IMR-90 (cell line): ENCODE measurements around the gene AARSD1. TPM values are rescaled to one million over a fixed set of nuclear protein-coding genes. Genes with fewer than 3 reads are reported as not detected.

ENCODE experiments used
- ATAC-seq: fragments of 200-7000 bp; cut with Tn5 transposase; 2 replicates; pipeline ENCODE4 v1.9.1; 2020; ENCODE audit warnings: low read depth, mild to moderate bottlenecking, moderate library complexity
- BruUV-seq: library from RNA; stranded (reverse); fragments of 400-500 nt; replicated peaks from 2 replicates; lab custom pipeline; 2021; lab: Mats Ljungman, UMichigan
- CTCF ChIA-PET: fragments of 300-600 bp; formaldehyde crosslinking; extraction: SDS; loops from one replicate; lab custom pipeline; 2021; ENCODE audit warnings: antibody characterized with exemption; lab: Yijun Ruan, JAX
- POLR2A ChIA-PET: fragments of 300-600 bp; sonication (Branson Sonifier 250); formaldehyde crosslinking; loops from one replicate; lab custom pipeline; 2022; ENCODE audit warnings: antibody characterized with exemption; ENCODE audit not compliant: unreplicated experiment; lab: Charles Lee
- DNase-seq: peaks from one replicate; pipeline ENCODE4 v3.0.0; 2013
- H2AFZ ChIP-seq: replicated peaks from 2 replicates; pipeline ENCODE3; 2013; ENCODE audit warnings: low read length, mild to moderate bottlenecking; ENCODE audit not compliant: poor library complexity
- H2AK5ac ChIP-seq: 2 replicates; pipeline ENCODE4 v1.6.1; 2013; ENCODE audit warnings: low read depth, low read length, inconsistent platforms
- H2AK9ac ChIP-seq: replicated peaks from 2 replicates; pipeline ENCODE3; 2013; ENCODE audit warnings: mild to moderate bottlenecking, low read depth, low read length, moderate library complexity; ENCODE audit not compliant: poor library complexity
- H2BK120ac ChIP-seq: 2 replicates; pipeline ENCODE4 v1.6.1; 2013; ENCODE audit warnings: low read depth, low read length, inconsistent platforms
- H2BK15ac ChIP-seq: 3 replicates; pipeline ENCODE4 v1.6.1; 2013; ENCODE audit warnings: low read depth, low read length, inconsistent platforms
- H2BK20ac ChIP-seq: 2 replicates; pipeline ENCODE4 v1.6.1; 2013; ENCODE audit warnings: low read depth, mild to moderate bottlenecking, inconsistent platforms, low read length, moderate library complexity
- H2BK5ac ChIP-seq: 2 replicates; pipeline ENCODE4 v1.6.1; 2013; ENCODE audit warnings: mild to moderate bottlenecking, low read depth, low read length, inconsistent platforms; ENCODE audit not compliant: poor library complexity, severe bottlenecking
- H3K14ac ChIP-seq: replicated peaks from 2 replicates; pipeline ENCODE4 v1.6.1; 2013; ENCODE audit warnings: low read depth, low read length, inconsistent platforms
- H3K18ac ChIP-seq: 2 replicates; pipeline ENCODE4 v1.6.1; 2013; ENCODE audit warnings: low read depth, low read length, control low read depth
- H3K23ac ChIP-seq: 2 replicates; pipeline ENCODE4 v1.6.1; 2013; ENCODE audit warnings: low read depth, low read length, inconsistent platforms
- H3K27ac ChIP-seq: 2 replicates; pipeline ENCODE4 v1.5.1; 2013; ENCODE audit warnings: mild to moderate bottlenecking, control low read depth, low read length; ENCODE audit not compliant: insufficient read depth
- H3K27me3 ChIP-seq: 2 replicates; pipeline ENCODE4 v1.6.1; 2013; ENCODE audit warnings: low read length; ENCODE audit not compliant: control insufficient read depth, insufficient read depth
- H3K36me3 ChIP-seq: 2 replicates; pipeline ENCODE4 v1.6.1; 2013; ENCODE audit warnings: low read length, mixed read lengths; ENCODE audit not compliant: control insufficient read depth, insufficient read depth
- H3K4ac ChIP-seq: 2 replicates; pipeline ENCODE4 v1.6.1; 2013; ENCODE audit warnings: low read depth, low read length, inconsistent platforms
- H3K4me1 ChIP-seq: 2 replicates; pipeline ENCODE4 v1.6.1; 2013; ENCODE audit warnings: low read length, mixed read lengths; ENCODE audit not compliant: control insufficient read depth, insufficient read depth
- H3K4me2 ChIP-seq: 2 replicates; pipeline ENCODE4 v1.6.1; 2013; ENCODE audit warnings: low read depth, mild to moderate bottlenecking, control low read depth, low read length, moderate library complexity
- H3K4me3 ChIP-seq: 2 replicates; pipeline ENCODE4 v1.5.1; 2013; ENCODE audit warnings: low read depth, mild to moderate bottlenecking, control low read depth, low read length, moderate library complexity; ENCODE audit not compliant: insufficient read depth
- H3K56ac ChIP-seq: 2 replicates; pipeline ENCODE4 v1.6.1; 2013; ENCODE audit warnings: low read length, inconsistent platforms; ENCODE audit not compliant: insufficient read depth; ENCODE audit errors: extremely low read depth
- H3K79me1 ChIP-seq, 2 experiments: 2 replicates each; pipeline ENCODE4 v1.6.1; 2013; ENCODE audit warnings: low read length in 2 of 2, inconsistent platforms in 1 of 2, low read depth in 1 of 2
- H3K9ac ChIP-seq: 2 replicates; pipeline ENCODE4 v1.6.1; 2013; ENCODE audit warnings: low read depth, low read length, control low read depth
- H3K9me1 ChIP-seq: 2 replicates; pipeline ENCODE4 v1.6.1; 2013; ENCODE audit warnings: low read length, inconsistent platforms; ENCODE audit not compliant: insufficient read depth
- H3K9me3 ChIP-seq: 2 replicates; pipeline ENCODE4 v1.6.1; 2013; ENCODE audit warnings: low read length; ENCODE audit not compliant: control insufficient read depth, insufficient read depth
- H4K20me1 ChIP-seq: 2 replicates; pipeline ENCODE4 v1.6.1; 2013; ENCODE audit warnings: low read length, inconsistent platforms; ENCODE audit not compliant: insufficient read depth
- H4K5ac ChIP-seq: 2 replicates; pipeline ENCODE4 v1.6.1; 2013; ENCODE audit warnings: mild to moderate bottlenecking, low read depth, low read length, control low read depth
- H4K8ac ChIP-seq, 2 experiments: 2 replicates each; pipeline ENCODE4 v1.6.1; 2013; ENCODE audit warnings: low read depth in 2 of 2, low read length in 2 of 2, control low read depth in 1 of 2, inconsistent platforms in 1 of 2
- H4K91ac ChIP-seq: 2 replicates; pipeline ENCODE4 v1.6.1; 2013; ENCODE audit warnings: low read depth, low read length, inconsistent platforms; ENCODE audit not compliant: insufficient read depth
- BHLHE40 ChIP-seq: fragments of 150-350 bp; IDR thresholded peaks from 2 replicates; pipeline ENCODE4 v1.6.1; 2016; ENCODE audit warnings: mild to moderate bottlenecking, low read depth, low read length
- CEBPB ChIP-seq: IDR thresholded peaks from 2 replicates; pipeline ENCODE4 v1.6.1; 2012; ENCODE audit warnings: low read depth, low read length, improper control_type of control experiment
- CHD1 ChIP-seq: IDR thresholded peaks from 2 replicates; pipeline ENCODE4 v1.6.1; 2012; ENCODE audit warnings: low read depth, low read length, improper control_type of control experiment
- CTCF ChIP-seq: conservative IDR thresholded peaks from 2 replicates; pipeline ENCODE4 v1.5.1; 2012; ENCODE audit warnings: mild to moderate bottlenecking, low read depth, low read length, improper control_type of control experiment
- ELK1 ChIP-seq: fragments of 150-350 bp; IDR thresholded peaks from 2 replicates; pipeline ENCODE4 v1.6.1; 2016; ENCODE audit warnings: low read depth, mild to moderate bottlenecking, low read length, moderate library complexity, borderline replicate concordance
- FOS ChIP-seq: fragments of 150-350 bp; IDR thresholded peaks from 2 replicates; pipeline ENCODE4 v1.6.1; 2016; ENCODE audit warnings: low read depth, low read length
- MAFK ChIP-seq: IDR thresholded peaks from 2 replicates; pipeline ENCODE4 v1.6.1; 2012; ENCODE audit warnings: low read depth, low read length, improper control_type of control experiment
- MAZ ChIP-seq: IDR thresholded peaks from 2 replicates; pipeline ENCODE4 v1.6.1; 2012; ENCODE audit warnings: low read depth, mild to moderate bottlenecking, low read length, improper control_type of control experiment, moderate library complexity, borderline replicate concordance
- MXI1 ChIP-seq: IDR thresholded peaks from 2 replicates; pipeline ENCODE4 v1.6.1; 2012; ENCODE audit warnings: low read depth, mild to moderate bottlenecking, low read length, moderate library complexity, borderline replicate concordance
- NFE2L2 ChIP-seq: fragments of 150-350 bp; IDR thresholded peaks from 2 replicates; pipeline ENCODE4 v1.6.1; 2016; ENCODE audit warnings: low read depth, mild to moderate bottlenecking, low read length
- RAD21 ChIP-seq: IDR thresholded peaks from 2 replicates; pipeline ENCODE4 v1.6.1; 2012; ENCODE audit warnings: low read length, improper control_type of control experiment
- RCOR1 ChIP-seq: IDR thresholded peaks from 2 replicates; pipeline ENCODE4 v1.6.1; 2012; ENCODE audit warnings: mild to moderate bottlenecking, low read length, improper control_type of control experiment; ENCODE audit not compliant: insufficient replicate concordance
- SMC3 ChIP-seq: fragments of 150-350 bp; IDR thresholded peaks from 2 replicates; pipeline ENCODE4 v1.6.1; 2016; ENCODE audit warnings: low read depth, mild to moderate bottlenecking, antibody characterized with exemption, low read length, moderate library complexity
- WGBS, 2 experiments: methylation state at CpG; one replicate each; pipeline versions ENCODE4 v1.1.5 to v1.1.7; 2013; ENCODE audit warnings: missing lambda C conversion rate in 2 of 2; ENCODE audit not compliant: insufficient read length in 1 of 2; ENCODE audit errors: extremely low coverage in 2 of 2; 5-methylcytosine and 5-hydroxymethylcytosine counted together
- dilution Hi-C: fragments of 300-500 bp; cut with HindIII; formaldehyde crosslinking; loops from one replicate; pipeline ENCODE4 v1.14.3; 2018; ENCODE audit warnings: low sequenced_read_pairs; ENCODE audit not compliant: unreplicated experiment
- in situ Hi-C: fragments of 300-500 bp; cut with MboI; formaldehyde crosslinking; loops from 3 replicates; pipeline ENCODE4 v1.14.3; 2019; ENCODE audit warnings: low sequenced_read_pairs, inconsistent platforms, mixed read lengths
- intact Hi-C: fragments of 100-400 bp; cut with micrococcal nuclease; formaldehyde crosslinking; loops from 2 replicates; pipeline ENCODE4 v1.10.0; 2022
- polyA plus RNA-seq, 3 experiments: library from polyadenylated mRNA; depleted of rRNA; stranded (reverse); fragments of >200 nt; gene quantifications; 2 replicates each; pipeline ENCODE4 v1.2.3, GENCODE V29; 2012; ENCODE audit warnings: low replicate concordance in 1 of 3
- total RNA-seq: library from RNA; depleted of rRNA; stranded (reverse); fragments of >200 nt; gene quantifications from 2 replicates; pipeline ENCODE4 v1.2.3, GENCODE V29; 2012

Gene AARSD1
- total and polyA plus RNA-seq, 2 of the 4 experiments (the other 2 are of a cell fraction), result 55.0 to 58.9 TPM

GRCh38 chr17:42946812-42947211 is 17.4 kb downstream of the AARSD1 start:
- 0 out of 2 replicates have a peak, but pooled peaks cover 7% of the 10 kb centered on the region for H3K9me1 ChIP-seq
- no peak overlapping the region for H2BK15ac ChIP-seq
- no TSS peak for BruUV-seq
- no peak overlapping the region for H2AFZ ChIP-seq
- H3K9ac ChIP-seq, result no peak overlapping the region
- H3K79me1 ChIP-seq, result no peaks in the 10 kb centered on the region
- peaks cover 22% of the 10 kb centered on the region for H4K20me1 ChIP-seq
- TF ChIP-seq MAZ (no peak), FOS (no peak), NFE2L2 (no peak), CTCF (no peak), CHD1 (no peak), BHLHE40 (no peak), MAFK (no peak), RCOR1 (no peak), RAD21 (no peak), SMC3 (no peak), CEBPB (no peak), ELK1 (no peak), MXI1 (no peak)
- H2AK5ac ChIP-seq, result no peak overlapping the region
- dilution Hi-C loops, result no loop called here
- in situ Hi-C loops, result no loop called here
- no peak overlapping the region for H2AK9ac ChIP-seq
- H2BK120ac ChIP-seq, result no peak overlapping the region
- no peak for DNase-seq
- H3K4me1 ChIP-seq, result peaks cover 5% of the 10 kb centered on the region
- H3K27me3 ChIP-seq, result no peaks in the 10 kb centered on the region
- WGBS, 2 experiments, result no CpG with 5 or more reads among the region's 1 CpG
- CTCF ChIA-PET, result no interaction called here
- H4K5ac ChIP-seq, result no peak overlapping the region
- no peak overlapping the region for H3K4ac ChIP-seq
- no peak for ATAC-seq
- H2BK20ac ChIP-seq, result no peak overlapping the region
- no peak overlapping the region for H3K23ac ChIP-seq
- H3K4me2 ChIP-seq, result no peak overlapping the region
- H3K14ac ChIP-seq, result no peak overlapping the region
- H3K9me3 ChIP-seq, result no peaks in the 10 kb centered on the region
- no peak overlapping the region for H3K27ac ChIP-seq
- H4K91ac ChIP-seq, result no peak overlapping the region
- peaks cover 11% of the 10 kb centered on the region for H3K36me3 ChIP-seq
- no peak overlapping the region for H3K4me3 ChIP-seq
- no peak overlapping the region for H3K56ac ChIP-seq
- no peak overlapping the region for H3K18ac ChIP-seq
- intact Hi-C loops, result no loop called here
- POLR2A ChIA-PET, result no interaction called here
- H4K8ac ChIP-seq, result no peak overlapping the region
- H2BK5ac ChIP-seq, result no peak overlapping the region
